ENCODE measurements around the gene ARHGAP8. TPM values are rescaled to one million over a fixed set of nuclear protein-coding genes. Genes with fewer than 3 reads are reported as not detected.
"Not testable (repeated sequence)": the region's sequence is repeated elsewhere in the genome, so short reads cannot be mapped to it uniquely, and the experiment has no call there.

ARHGAP8 gene
- total RNA-seq, 1 donor from 2014 or later = not detected

DNA sequence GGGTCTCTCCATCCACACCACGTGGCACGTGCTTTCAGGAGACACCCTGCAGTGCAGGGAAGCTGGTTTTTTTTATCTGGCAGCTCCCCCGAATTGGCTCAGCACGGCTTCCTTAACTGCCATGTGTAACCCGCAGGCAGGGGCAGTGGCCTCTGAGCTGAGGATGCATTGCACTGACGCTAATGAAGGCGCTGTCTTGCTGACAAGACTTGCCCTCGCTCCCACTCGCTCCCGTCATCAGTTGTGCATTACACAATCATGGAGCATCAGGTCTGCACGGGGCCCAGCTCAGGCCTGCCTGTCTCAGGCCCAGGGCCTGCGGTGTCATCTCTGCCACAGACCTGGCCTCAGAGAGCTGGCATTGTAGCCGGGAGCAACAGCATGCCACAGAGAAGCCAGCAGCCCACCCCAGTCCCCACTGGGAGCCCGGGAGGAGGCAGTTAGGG lies 95.9 kb downstream of the ARHGAP8 start:
- no peak overlapping the region for H3K27ac ChIP-seq (replicated peaks)
- intact Hi-C loops (cut with micrococcal nuclease) = no loop called here
- no peak for DNase-seq
- peaks cover 39% of the 10 kb centered on the region for H3K27me3 ChIP-seq (ENCODE audit: low read depth)
- peaks cover 15% of the 10 kb centered on the region for H3K9me3 ChIP-seq (replicated peaks)
- no peaks in the 10 kb centered on the region for H3K4me1 ChIP-seq
- TF ChIP-seq, protein P1, sequence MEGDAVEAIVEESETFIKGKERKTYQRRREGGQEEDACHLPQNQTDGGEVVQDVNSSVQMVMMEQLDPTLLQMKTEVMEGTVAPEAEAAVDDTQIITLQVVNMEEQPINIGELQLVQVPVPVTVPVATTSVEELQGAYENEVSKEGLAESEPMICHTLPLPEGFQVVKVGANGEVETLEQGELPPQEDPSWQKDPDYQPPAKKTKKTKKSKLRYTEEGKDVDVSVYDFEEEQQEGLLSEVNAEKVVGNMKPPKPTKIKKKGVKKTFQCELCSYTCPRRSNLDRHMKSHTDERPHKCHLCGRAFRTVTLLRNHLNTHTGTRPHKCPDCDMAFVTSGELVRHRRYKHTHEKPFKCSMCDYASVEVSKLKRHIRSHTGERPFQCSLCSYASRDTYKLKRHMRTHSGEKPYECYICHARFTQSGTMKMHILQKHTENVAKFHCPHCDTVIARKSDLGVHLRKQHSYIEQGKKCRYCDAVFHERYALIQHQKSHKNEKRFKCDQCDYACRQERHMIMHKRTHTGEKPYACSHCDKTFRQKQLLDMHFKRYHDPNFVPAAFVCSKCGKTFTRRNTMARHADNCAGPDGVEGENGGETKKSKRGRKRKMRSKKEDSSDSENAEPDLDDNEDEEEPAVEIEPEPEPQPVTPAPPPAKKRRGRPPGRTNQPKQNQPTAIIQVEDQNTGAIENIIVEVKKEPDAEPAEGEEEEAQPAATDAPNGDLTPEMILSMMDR (IDR thresholded peaks at IDR 0.05; ENCODE audit: borderline replicate concordance) = no peak
- no peak overlapping the region for H3K4me3 ChIP-seq
- H3K36me3 ChIP-seq = no peaks in the 10 kb centered on the region

DNA sequence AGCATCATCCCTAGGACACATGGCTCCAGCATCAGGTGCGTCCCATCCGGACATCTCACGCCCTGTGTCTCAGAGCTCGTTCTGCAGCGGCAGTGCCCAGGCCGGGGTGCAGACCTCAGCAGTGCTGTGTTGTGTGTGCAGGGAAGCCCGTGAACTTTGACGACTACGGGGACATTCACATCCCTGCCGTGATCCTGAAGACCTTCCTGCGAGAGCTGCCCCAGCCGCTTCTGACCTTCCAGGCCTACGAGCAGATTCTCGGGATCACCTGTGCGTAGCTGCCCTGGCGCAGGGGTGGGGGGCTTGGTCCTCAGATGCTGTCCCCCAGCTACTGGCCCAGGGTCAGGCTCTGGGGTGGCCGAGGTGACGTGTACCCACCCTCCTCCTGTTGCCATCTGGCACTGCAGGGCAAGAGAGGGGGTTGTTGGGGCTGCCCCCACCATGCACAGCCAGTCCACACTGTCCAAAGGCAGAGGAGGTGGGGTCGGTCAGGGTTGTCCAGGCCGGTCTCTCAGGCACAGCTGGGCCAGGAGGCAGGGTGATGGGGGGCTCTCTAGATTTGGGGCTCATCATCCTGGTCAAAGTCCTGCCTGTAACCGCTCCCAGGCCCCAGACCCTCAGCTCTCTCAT lies 96.5 kb downstream of the ARHGAP8 start:
- TF ChIP-seq, protein P1 (IDR thresholded peaks at IDR 0.05; ENCODE audit: borderline replicate concordance) = no peak
- intact Hi-C loops (cut with micrococcal nuclease) = no loop called here
- H3K4me3 ChIP-seq = no peak overlapping the region
- peaks cover 39% of the 10 kb centered on the region for H3K27me3 ChIP-seq (ENCODE audit: low read depth)
- H3K36me3 ChIP-seq = no peaks in the 10 kb centered on the region
- peaks cover 13% of the 10 kb centered on the region for H3K9me3 ChIP-seq (replicated peaks)
- no peak for DNase-seq
- no peak overlapping the region for H3K27ac ChIP-seq (replicated peaks)
- no peaks in the 10 kb centered on the region for H3K4me1 ChIP-seq

DNA sequence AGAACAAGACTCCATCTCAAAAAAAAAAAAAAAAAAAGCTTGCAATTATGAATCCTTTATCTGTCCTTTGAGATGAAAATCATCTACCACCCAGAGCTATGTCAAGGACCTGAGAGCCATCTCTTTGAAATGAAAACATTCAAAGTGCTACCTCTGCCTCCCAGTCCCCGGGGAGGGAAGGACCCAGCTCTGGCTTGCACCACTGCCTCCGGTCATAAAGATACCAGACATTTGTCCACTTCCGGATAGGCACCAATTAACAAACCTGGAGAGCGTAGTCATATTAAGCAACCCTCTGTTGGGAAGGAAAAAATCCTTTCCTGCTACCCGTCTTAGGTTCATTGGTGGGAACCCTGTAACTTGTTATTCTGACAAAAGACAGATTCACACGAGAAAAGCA lies 98.6 kb downstream of the ARHGAP8 start:
- Histone ChIP-seq H3K36me3 (no peaks in the 10 kb centered on the region), H3K4me3 (no peak overlapping the region), H3K27me3 (ENCODE audit: low read depth) (peaks cover 32% of the 10 kb centered on the region), H3K27ac (replicated peaks) (no peak overlapping the region), H3K4me1 (no peaks in the 10 kb centered on the region), H3K9me3 (replicated peaks) (no peaks in the 10 kb centered on the region)
- TF ChIP-seq, protein P1 (IDR thresholded peaks at IDR 0.05; ENCODE audit: borderline replicate concordance) = no peak
- no peak for DNase-seq
- intact Hi-C loops (cut with micrococcal nuclease) = no loop called here

DNA sequence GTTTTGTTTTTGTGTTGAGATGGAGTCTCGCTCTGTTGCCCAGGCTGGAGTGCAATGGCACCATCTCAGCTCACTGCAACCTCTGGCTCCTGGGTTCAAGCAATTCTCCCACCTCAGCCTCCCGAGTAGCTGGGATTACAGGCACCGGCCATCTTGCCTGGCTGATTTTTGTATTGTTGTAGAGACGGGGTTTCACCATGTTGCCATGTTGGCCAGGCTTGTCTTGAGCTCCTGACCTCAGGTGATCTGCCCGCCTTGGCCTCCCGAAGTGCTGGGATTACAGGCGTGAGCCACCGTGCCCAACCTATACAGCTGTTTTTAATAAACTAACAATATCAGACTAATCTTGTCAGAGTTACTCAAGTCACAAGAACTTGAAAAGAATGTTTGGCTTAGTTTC lies 102.3 kb downstream of the ARHGAP8 start:
- H3K4me3 ChIP-seq; intact Hi-C loops (cut with micrococcal nuclease); DNase-seq; H3K4me1 ChIP-seq; H3K36me3 ChIP-seq; H3K27ac ChIP-seq (replicated peaks); H3K9me3 ChIP-seq (replicated peaks): not testable (repeated sequence)
- H3K27me3 ChIP-seq (ENCODE audit: low read depth) = peaks cover 16% of the 10 kb centered on the region

DNA sequence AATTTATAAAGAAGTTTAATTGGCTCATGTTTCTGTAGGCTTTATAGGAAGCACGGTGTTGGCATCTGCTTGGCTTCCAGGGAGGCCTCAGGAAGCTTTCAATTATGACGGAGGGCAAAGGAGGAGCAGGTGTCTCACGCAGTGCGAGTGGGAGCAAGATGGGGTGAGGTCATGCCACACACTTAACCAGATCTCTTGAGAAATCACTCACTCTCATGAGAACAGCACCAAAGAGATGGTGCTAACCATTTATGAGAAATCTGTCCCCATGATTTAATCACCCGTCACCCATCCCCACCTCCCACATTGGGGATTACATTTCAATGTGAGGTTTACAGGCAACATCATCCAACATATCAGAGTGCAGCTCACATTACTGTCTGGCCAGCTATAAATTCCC lies 103.5 kb downstream of the ARHGAP8 start:
- H3K36me3 ChIP-seq = no peaks in the 10 kb centered on the region
- TF ChIP-seq, protein P1 (IDR thresholded peaks at IDR 0.05; ENCODE audit: borderline replicate concordance) = no peak
- H3K27ac ChIP-seq (replicated peaks) = no peak overlapping the region
- no peak overlapping the region for H3K4me3 ChIP-seq
- no peaks in the 10 kb centered on the region for H3K4me1 ChIP-seq
- peaks cover 6% of the 10 kb centered on the region for H3K27me3 ChIP-seq (ENCODE audit: low read depth)
- H3K9me3 ChIP-seq (replicated peaks) = no peaks in the 10 kb centered on the region
- no peak for DNase-seq
- intact Hi-C loops (cut with micrococcal nuclease) = no loop called here

DNA sequence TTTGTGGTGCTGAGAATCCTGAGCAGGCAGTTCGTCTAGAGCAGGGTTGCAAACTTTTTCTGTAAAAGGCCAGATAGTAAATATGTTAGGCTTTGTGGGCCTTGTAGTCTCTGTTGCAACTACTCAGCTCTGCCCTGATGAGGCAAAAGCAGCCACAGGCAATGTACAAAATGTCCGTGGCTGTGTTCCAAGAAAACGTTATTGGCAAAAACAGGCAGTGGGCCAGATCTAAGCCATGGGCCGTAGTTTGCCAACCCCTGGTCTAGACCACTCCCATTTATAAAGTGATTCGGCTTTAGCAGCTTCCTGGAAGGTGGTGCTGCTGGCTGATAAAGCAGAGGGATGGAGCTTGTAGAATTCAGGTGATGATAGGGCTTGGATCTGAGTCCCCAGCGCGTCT lies 106.4 kb downstream of the ARHGAP8 start:
- DNase-seq; H3K4me3 ChIP-seq; intact Hi-C loops (cut with micrococcal nuclease): not testable (repeated sequence)

More for the DNA sequence above, 106.4 kb downstream of the ARHGAP8 start:
- H3K27me3 ChIP-seq (ENCODE audit: low read depth) = peaks cover 11% of the 10 kb centered on the region
- not testable (repeated sequence) for H3K4me1 ChIP-seq; H3K27ac ChIP-seq (replicated peaks); H3K36me3 ChIP-seq; H3K9me3 ChIP-seq (replicated peaks)
